HG02938 (cell line): Measurements from ENCODE around the gene PHC2.

Experiments
- ATAC-seq: cut with Tn5 transposase; IDR thresholded peaks from one replicate; pipeline ENCODE4 v1.9.1; 2021; ENCODE audit warnings: mild to moderate bottlenecking, moderate library complexity; ENCODE audit not compliant: unreplicated experiment

Gene PHC2

GRCh38 chr1:33454646-33455282, 23.9 kb upstream of the PHC2 start:
- ATAC-seq = no peak

- ATAC-seq = no peak
These were observed 15.7 kb upstream of the PHC2 start for GRCh38 chr1:33446590-33446989.

GRCh38 chr1:33445108-33445507, 14.2 kb upstream of the PHC2 start:
- no peak for ATAC-seq

- no peak for ATAC-seq
These were observed 12.8 kb upstream of the PHC2 start for GRCh38 chr1:33443705-33444180.

GRCh38 chr1:33443080-33443704, 12.3 kb upstream of the PHC2 start:
- ATAC-seq = no peak

- no peak for ATAC-seq
These were observed 11.2 kb upstream of the PHC2 start for GRCh38 chr1:33442141-33442540.

- ATAC-seq = no peak
These were observed 10.3 kb upstream of the PHC2 start for GRCh38 chr1:33441088-33441745.

- ATAC-seq = no peak
These were observed 8.8 kb upstream of the PHC2 start for GRCh38 chr1:33439662-33440061.

GRCh38 chr1:33438364-33439160, 7.7 kb upstream of the PHC2 start:
- ATAC-seq = no peak

GRCh38 chr1:33436557-33437285, 5.8 kb upstream of the PHC2 start:
- ATAC-seq = no peak

- ATAC-seq = no peak
These were observed 4.4 kb upstream of the PHC2 start for GRCh38 chr1:33435096-33435820.

GRCh38 chr1:33434363-33434750, 3.5 kb upstream of the PHC2 start:
- ATAC-seq = no peak

- ATAC-seq = no peak
These were observed 2.8 kb upstream of the PHC2 start for GRCh38 chr1:33433509-33434362.

- ATAC-seq = no peak
These were observed 821 bp downstream of the PHC2 start for GRCh38 chr1:33429856-33430691.

- no peak for ATAC-seq
These were observed 1.6 kb downstream of the PHC2 start for GRCh38 chr1:33429332-33429731.

GRCh38 chr1:33428661-33429060, 2.2 kb downstream of the PHC2 start:
- no peak for ATAC-seq

- ATAC-seq = no peak
These were observed 4.0 kb downstream of the PHC2 start for GRCh38 chr1:33426916-33427315.

GRCh38 chr1:33425900-33426299, 5.0 kb downstream of the PHC2 start:
- ATAC-seq = no peak
